Neural progenitor cell (in vitro differentiated cells): ENCODE results near the gene SMPD3. TPM values are rescaled to one million over a fixed set of nuclear protein-coding genes. Genes with fewer than 3 reads are reported as not detected.

Experiments used
- DNase-seq: peaks from one replicate; pipeline ENCODE4 v3.0.0-alpha.2; 2016; ENCODE audit warnings: low spot score
- H2AFZ ChIP-seq: fragments of 200-600 bp; sonication (generic); replicated peaks from 2 replicates; pipeline ENCODE4 v1.6.1; 2016; ENCODE audit warnings: antibody characterized with exemption
- H3F3A ChIP-seq: fragments of 200-600 bp; sonication (generic); 2 replicates; pipeline ENCODE4 v1.6.1; 2016; ENCODE audit warnings: antibody characterized with exemption, low read depth
- H3K27ac ChIP-seq: fragments of 200-600 bp; sonication (generic); 2 replicates; pipeline ENCODE4 v1.5.1; 2016; ENCODE audit warnings: mild to moderate bottlenecking
- H3K27me3 ChIP-seq: fragments of 200-600 bp; sonication (generic); 2 replicates; pipeline ENCODE4 v1.6.1; 2016; ENCODE audit warnings: mild to moderate bottlenecking, moderate library complexity
- H3K36me3 ChIP-seq: fragments of 200-600 bp; sonication (generic); 2 replicates; pipeline ENCODE4 v1.5.1; 2016
- H3K4me1 ChIP-seq: fragments of 200-600 bp; sonication (generic); 2 replicates; pipeline ENCODE4 v1.6.1; 2016; ENCODE audit warnings: mixed run types
- H3K4me2 ChIP-seq: fragments of 200-600 bp; sonication (generic); 2 replicates; pipeline ENCODE4 v1.6.1; 2016
- H3K4me3 ChIP-seq: fragments of 200-600 bp; sonication (generic); 2 replicates; pipeline ENCODE4 v1.5.1; 2016
- H3K79me2 ChIP-seq: fragments of 200-600 bp; sonication (generic); 2 replicates; pipeline ENCODE4 v1.6.1; 2016; ENCODE audit warnings: low read depth
- H3K9ac ChIP-seq: fragments of 200-600 bp; sonication (generic); 2 replicates; pipeline ENCODE4 v1.6.1; 2016
- H3K9me3 ChIP-seq: fragments of 200-600 bp; sonication (generic); 2 replicates; pipeline ENCODE4 v1.5.1; 2016; ENCODE audit warnings: low read depth
- H4K20me1 ChIP-seq: fragments of 200-600 bp; sonication (generic); 2 replicates; pipeline ENCODE4 v1.6.1; 2016; ENCODE audit warnings: low read depth
- H3K27ac Mint-ChIP-seq: 3 replicates; pipeline ENCODE4 v1.8.0; 2021; ENCODE audit warnings: mixed read lengths
- H3K27me3 Mint-ChIP-seq: 2 replicates; pipeline ENCODE4 v1.8.0; 2022; ENCODE audit warnings: low read depth, mild to moderate bottlenecking, inconsistent platforms, moderate library complexity, mixed read lengths; ENCODE audit not compliant: insufficient read depth
- H3K36me3 Mint-ChIP-seq: 3 replicates; pipeline ENCODE4 v1.8.0; 2021; ENCODE audit warnings: mixed read lengths
- H3K4me1 Mint-ChIP-seq: 3 replicates; pipeline ENCODE4 v1.8.0; 2021; ENCODE audit warnings: mixed read lengths
- H3K4me3 Mint-ChIP-seq: 3 replicates; pipeline ENCODE4 v1.8.0; 2021; ENCODE audit warnings: mild to moderate bottlenecking, moderate library complexity, mixed read lengths
- H3K9me3 Mint-ChIP-seq: 3 replicates; pipeline ENCODE4 v1.8.0; 2020; ENCODE audit warnings: mixed read lengths
- EZH2 ChIP-seq: fragments of 200-600 bp; sonication (generic); IDR thresholded peaks from 2 replicates; pipeline ENCODE4 v1.6.1; 2017; ENCODE audit warnings: antibody characterized with exemption, mild to moderate bottlenecking, moderate library complexity
- EZH2phosphoT487 ChIP-seq: fragments of 200-600 bp; sonication (generic); IDR thresholded peaks from 2 replicates; pipeline ENCODE4 v1.6.1; 2017; ENCODE audit warnings: antibody characterized with exemption
- total RNA-seq: library from RNA; depleted of rRNA; stranded (reverse); fragments of >200 nt; gene quantifications from 2 replicates; pipeline ENCODE4 v1.2.3, GENCODE V29; 2015; ENCODE audit warnings: low replicate concordance
- TF ChIP-seq, protein P1 (sequence below): fragments of 200-600 bp; sonication (generic); IDR thresholded peaks from 2 replicates; pipeline ENCODE4 v1.5.1; 2017; ENCODE audit warnings: antibody characterized with exemption, mild to moderate bottlenecking

SMPD3 gene
- total RNA-seq, 1 donor from 2014 or later = not detected

DNA sequence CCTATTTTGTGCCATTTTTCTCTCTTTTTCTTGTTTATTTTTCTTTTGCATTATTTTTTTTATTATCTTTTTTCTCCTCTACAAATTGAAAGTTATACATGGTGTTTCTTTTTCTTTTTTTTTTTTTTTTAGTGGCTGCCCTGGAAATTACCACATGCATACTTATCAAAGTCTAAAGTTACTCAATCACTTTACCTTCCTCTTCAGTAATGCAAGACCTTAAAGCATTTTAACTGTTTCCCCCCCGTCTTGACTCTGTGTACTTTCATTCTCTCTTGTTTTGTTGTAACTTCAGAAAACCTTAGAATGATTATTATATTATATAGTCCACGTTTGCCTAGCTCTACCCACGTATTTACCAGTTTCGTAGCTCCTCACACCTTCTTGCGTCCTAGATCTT is 33.3 kb upstream of the SMPD3 start:
- Histone ChIP-seq H3K4me1 (peaks cover 10% of the 10 kb centered on the region), H3K9me3 (peaks cover 3% of the 10 kb centered on the region), H3K27me3 (no peaks in the 10 kb centered on the region), H3K4me2 (no peak overlapping the region), H3K9ac (no peak overlapping the region), H4K20me1 (no peaks in the 10 kb centered on the region), H3K36me3 (no peaks in the 10 kb centered on the region), H3F3A (peaks cover 8% of the 10 kb centered on the region), H3K79me2 (no peaks in the 10 kb centered on the region), H3K4me3 (no peak overlapping the region), H3K27ac (no peak overlapping the region), H2AFZ (no peak overlapping the region)
- Mint-ChIP-seq H3K27ac (no peak overlapping the region), H3K4me1 (peaks cover 6% of the 10 kb centered on the region), H3K4me3 (no peak overlapping the region), H3K36me3 (no peaks in the 10 kb centered on the region), H3K27me3 (no peaks in the 10 kb centered on the region), H3K9me3 (peaks cover 6% of the 10 kb centered on the region)
- no peak for TF ChIP-seq EZH2phosphoT487
- TF ChIP-seq EZH2 = no peak
- TF ChIP-seq, protein P1, sequence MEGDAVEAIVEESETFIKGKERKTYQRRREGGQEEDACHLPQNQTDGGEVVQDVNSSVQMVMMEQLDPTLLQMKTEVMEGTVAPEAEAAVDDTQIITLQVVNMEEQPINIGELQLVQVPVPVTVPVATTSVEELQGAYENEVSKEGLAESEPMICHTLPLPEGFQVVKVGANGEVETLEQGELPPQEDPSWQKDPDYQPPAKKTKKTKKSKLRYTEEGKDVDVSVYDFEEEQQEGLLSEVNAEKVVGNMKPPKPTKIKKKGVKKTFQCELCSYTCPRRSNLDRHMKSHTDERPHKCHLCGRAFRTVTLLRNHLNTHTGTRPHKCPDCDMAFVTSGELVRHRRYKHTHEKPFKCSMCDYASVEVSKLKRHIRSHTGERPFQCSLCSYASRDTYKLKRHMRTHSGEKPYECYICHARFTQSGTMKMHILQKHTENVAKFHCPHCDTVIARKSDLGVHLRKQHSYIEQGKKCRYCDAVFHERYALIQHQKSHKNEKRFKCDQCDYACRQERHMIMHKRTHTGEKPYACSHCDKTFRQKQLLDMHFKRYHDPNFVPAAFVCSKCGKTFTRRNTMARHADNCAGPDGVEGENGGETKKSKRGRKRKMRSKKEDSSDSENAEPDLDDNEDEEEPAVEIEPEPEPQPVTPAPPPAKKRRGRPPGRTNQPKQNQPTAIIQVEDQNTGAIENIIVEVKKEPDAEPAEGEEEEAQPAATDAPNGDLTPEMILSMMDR = no peak
- DNase-seq = no peak

DNA sequence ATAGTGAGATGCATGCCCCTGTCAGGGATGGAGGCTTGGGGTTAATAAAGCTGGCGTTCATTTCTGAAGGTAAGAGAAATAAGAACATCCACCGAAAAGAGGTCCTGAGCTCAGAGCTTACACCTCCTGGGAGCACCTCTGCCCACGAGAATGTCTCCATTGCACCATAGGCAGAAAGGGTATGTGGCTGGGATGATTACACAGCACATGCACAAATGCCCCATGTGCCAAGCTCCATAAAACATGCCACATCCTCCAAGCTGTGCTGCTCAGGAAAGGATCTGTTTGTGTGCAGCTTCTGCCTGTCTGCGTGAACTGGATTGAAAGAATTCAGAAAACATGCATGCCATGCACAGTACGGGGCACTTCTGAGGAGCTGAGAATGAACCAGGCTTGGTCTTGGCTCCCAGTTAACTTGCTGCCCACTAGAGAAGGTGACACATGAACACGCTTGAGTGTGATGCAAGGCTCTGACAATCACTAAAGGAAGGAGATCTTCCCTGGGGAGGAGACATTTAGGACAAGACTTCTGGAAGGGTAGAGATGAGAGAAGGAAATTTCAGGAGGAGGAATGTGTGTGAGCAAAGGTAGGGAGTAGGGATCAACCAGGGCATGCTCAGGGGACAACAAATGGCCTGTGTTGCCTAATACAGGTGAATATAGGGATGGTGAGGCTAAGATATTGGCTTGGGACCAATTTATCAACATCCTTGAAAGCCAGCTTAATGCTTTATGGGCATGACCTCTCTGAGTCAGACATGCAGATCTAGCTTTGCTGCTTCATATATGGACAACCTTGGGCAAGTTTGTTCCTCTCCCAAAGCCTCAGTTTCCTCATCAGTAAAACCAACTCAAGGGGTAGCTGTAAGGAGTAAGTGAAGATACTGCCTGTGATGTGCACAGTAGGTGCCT is 32.0 kb upstream of the SMPD3 start:
- peaks cover 6% of the 10 kb centered on the region for H3K9me3 Mint-ChIP-seq
- no peaks in the 10 kb centered on the region for H3K27me3 ChIP-seq
- H3K27ac ChIP-seq = no peak overlapping the region
- no peaks in the 10 kb centered on the region for H4K20me1 ChIP-seq
- no peak overlapping the region for H2AFZ ChIP-seq
- no peaks in the 10 kb centered on the region for H3K4me1 Mint-ChIP-seq
- no peaks in the 10 kb centered on the region for H3K36me3 ChIP-seq
- H3K27ac Mint-ChIP-seq = no peak overlapping the region
- no peaks in the 10 kb centered on the region for H3K27me3 Mint-ChIP-seq
- no peak overlapping the region for H3K4me2 ChIP-seq
- H3K79me2 ChIP-seq = no peaks in the 10 kb centered on the region
- peaks cover 7% of the 10 kb centered on the region for H3K4me1 ChIP-seq
- H3K9me3 ChIP-seq = peaks cover 3% of the 10 kb centered on the region
- no peaks in the 10 kb centered on the region for H3K36me3 Mint-ChIP-seq
- DNase-seq = no peak
- H3K4me3 ChIP-seq = no peak overlapping the region
- H3K9ac ChIP-seq = no peak overlapping the region
- peaks cover 8% of the 10 kb centered on the region for H3F3A ChIP-seq
- no peak for TF ChIP-seq EZH2
- no peak for TF ChIP-seq EZH2phosphoT487
- TF ChIP-seq, protein P1 = no peak
- H3K4me3 Mint-ChIP-seq = no peak overlapping the region

DNA sequence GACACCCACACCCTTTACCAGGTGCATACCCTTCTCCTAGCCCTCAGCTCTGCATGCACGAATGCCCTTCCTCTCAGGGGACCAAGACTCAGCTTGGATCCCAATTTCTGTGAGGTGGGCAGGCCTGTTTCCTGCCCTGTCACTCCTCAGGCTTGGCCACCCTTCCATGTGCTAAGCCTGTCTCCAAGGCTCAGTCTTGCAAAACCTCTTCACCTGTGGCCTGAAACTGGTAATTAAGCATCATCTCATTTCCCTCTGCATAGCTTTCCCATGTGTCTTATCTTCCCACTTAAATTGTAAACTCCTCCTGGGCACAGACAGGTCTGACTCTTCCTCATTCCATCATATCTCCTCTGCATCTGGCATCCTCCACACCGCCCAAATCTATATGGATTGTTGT is 31.0 kb upstream of the SMPD3 start:
- Histone ChIP-seq H3K36me3 (no peaks in the 10 kb centered on the region), H3F3A (peaks cover 8% of the 10 kb centered on the region), H3K27me3 (no peaks in the 10 kb centered on the region), H3K79me2 (no peaks in the 10 kb centered on the region), H2AFZ (no peak overlapping the region), H3K4me3 (no peak overlapping the region), H3K9me3 (peaks cover 3% of the 10 kb centered on the region), H3K27ac (no peak overlapping the region), H3K4me2 (no peak overlapping the region), H3K4me1 (peaks cover 7% of the 10 kb centered on the region), H4K20me1 (no peaks in the 10 kb centered on the region), H3K9ac (no peak overlapping the region)
- no peak overlapping the region for H3K4me3 Mint-ChIP-seq
- no peak for TF ChIP-seq EZH2phosphoT487
- TF ChIP-seq, protein P1 = no peak
- TF ChIP-seq EZH2 = no peak
- no peak overlapping the region for H3K27ac Mint-ChIP-seq
- DNase-seq = no peak
- no peaks in the 10 kb centered on the region for H3K4me1 Mint-ChIP-seq
- H3K9me3 Mint-ChIP-seq = peaks cover 6% of the 10 kb centered on the region
- H3K27me3 Mint-ChIP-seq = no peaks in the 10 kb centered on the region
- no peaks in the 10 kb centered on the region for H3K36me3 Mint-ChIP-seq
